ENCODE data around the gene UBAC2.

- TF ChIP-seq CTCF (conservative IDR thresholded peaks at IDR 0.05): no peak
- TF ChIP-seq ZFX (IDR thresholded peaks at IDR 0.05): no peak
Observed at GRCh38 chr13:99356262-99357091, 155.8 kb downstream of the UBAC2 start.
